ENCODE data around the gene AMN.
A peak's percentile ranks its signal among the peaks of the same experiment; 100 is the strongest.
"Not testable (repeated sequence)": the region's sequence is repeated elsewhere in the genome, so short reads cannot be mapped to it uniquely, and the experiment has no call there.

The AMN gene

GRCh38 chr14:102891556-102891955 lies 30.9 kb upstream of the AMN start:
- TF ChIP-seq ZNF274 (IDR thresholded peaks at IDR 0.05; ENCODE audit: low read depth, low read length), result no peak
- H3K4me3 ChIP-seq (ENCODE audit: low read length), result no peak overlapping the region

GRCh38 chr14:102892651-102893050 lies 29.8 kb upstream of the AMN start:
- no peak for TF ChIP-seq ZNF274 (IDR thresholded peaks at IDR 0.05; ENCODE audit: low read depth, low read length)
- H3K4me3 ChIP-seq (ENCODE audit: low read length), result no peak overlapping the region

GRCh38 chr14:102893452-102893851 lies 29.0 kb upstream of the AMN start:
- TF ChIP-seq ZNF274 (IDR thresholded peaks at IDR 0.05; ENCODE audit: low read depth, low read length), result no peak

GRCh38 chr14:102896735-102897134 lies 25.7 kb upstream of the AMN start:
- H3K4me3 ChIP-seq (ENCODE audit: low read length), result not testable (repeated sequence)

More at GRCh38 chr14:102893452-102893851, 29.0 kb upstream of the AMN start:
- no peak overlapping the region for H3K4me3 ChIP-seq (ENCODE audit: low read length)

- H3K4me3 ChIP-seq (ENCODE audit: low read length), result no peak overlapping the region
- TF ChIP-seq ZNF274 (IDR thresholded peaks at IDR 0.05; ENCODE audit: low read depth, low read length), result no peak
Measured at GRCh38 chr14:102897299-102898027, 25.0 kb upstream of the AMN start.

DNA sequence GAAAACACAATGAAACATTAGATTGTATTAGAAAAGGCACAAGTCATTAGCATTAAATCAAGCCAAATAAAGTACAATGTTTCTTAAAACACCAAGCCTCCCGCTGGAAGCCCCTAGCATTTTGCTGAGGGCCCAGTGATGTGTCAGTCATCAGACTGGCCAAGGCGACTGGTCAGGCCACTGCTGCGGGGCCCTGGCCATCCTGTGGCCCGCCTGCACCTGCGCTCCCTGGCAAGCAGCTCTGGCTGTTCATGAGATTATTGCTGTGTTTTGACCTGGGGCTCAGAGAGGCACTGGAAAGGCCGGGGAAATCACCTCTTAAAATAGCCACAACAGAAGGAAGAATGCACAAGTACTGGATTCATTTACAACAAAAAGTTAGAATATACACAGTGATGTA lies 24.2 kb upstream of the AMN start:
- no peak overlapping the region; the same call in 1 of the 2 replicates for H3K4me3 ChIP-seq (ENCODE audit: low read length)
- no peak for TF ChIP-seq ZNF274 (IDR thresholded peaks at IDR 0.05; ENCODE audit: low read depth, low read length)

- peak overlapping the region; percentile 3; the same call in 1 of the 2 replicates for H3K4me3 ChIP-seq (ENCODE audit: low read length)
- no peak for TF ChIP-seq ZNF274 (IDR thresholded peaks at IDR 0.05; ENCODE audit: low read depth, low read length)
Measured at GRCh38 chr14:102898776-102899515, 23.5 kb upstream of the AMN start.

DNA sequence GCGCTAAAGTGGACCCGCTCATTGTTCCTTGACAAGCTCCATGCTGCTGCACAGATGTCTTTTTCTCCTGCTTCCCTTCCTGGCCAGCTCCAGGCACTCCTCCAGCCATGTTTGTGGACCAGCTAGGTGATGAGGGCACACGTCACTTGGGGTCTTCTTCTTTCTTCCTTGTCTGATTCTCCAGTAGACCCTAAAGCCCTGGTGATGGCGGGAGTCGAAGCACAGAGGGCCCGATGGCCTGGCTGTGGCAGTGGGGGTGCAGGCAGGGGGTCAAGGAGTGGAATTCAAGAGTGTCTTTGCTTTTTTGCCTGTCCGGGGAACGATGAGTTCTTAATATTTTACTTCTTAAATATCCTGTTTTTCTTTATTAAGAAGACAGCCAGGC lies 23.0 kb upstream of the AMN start:
- no peak overlapping the region for H3K4me3 ChIP-seq (ENCODE audit: low read length)
- TF ChIP-seq ZNF274 (IDR thresholded peaks at IDR 0.05; ENCODE audit: low read depth, low read length), result no peak

DNA sequence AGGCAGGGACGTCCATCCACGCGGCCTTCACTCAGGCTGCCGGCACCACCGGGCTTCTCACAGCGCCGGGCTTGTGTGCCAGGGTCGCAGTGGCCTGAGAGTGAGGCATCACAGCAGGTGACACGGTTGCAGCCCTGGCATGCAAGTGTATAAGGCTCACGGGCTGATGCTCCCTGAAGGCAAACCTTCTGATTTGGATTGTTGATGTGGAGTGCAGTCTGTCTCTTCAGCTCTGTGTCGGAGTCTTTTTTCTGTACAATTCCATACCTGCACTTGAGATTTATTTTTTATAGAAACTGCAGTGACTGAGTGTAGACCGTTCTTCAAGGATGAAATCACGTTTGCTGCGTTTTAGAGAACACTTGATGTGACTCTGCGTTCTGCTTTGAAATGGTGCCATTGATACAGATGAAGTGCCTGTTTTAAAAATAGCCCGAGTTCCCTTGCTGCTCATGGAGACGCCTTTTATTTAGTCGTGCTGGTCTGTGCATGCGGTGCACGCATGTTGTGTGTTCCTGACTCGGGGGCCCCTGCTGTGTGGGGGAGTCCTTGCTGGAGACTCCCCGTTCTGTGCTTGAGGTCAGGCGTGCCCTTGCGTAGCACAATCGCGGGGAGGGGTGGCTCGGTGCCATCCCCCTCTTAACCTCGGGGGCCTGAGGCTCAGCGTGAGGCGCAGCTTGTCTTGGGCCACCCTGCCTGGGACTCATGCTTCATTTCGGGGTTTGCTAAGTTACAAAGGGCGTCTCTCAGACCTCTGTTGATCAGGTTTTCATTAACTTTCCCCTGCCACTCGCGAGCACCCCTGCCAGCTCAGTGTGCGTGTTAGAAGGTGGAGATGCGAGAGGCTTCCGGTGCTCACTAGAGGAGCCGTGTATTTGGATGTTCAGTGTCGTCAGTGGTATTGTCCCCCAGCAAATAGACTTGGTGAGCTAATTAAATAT lies 21.6 kb upstream of the AMN start:
- peak overlapping the region; percentile 54; the same call in 1 of the 2 replicates for H3K4me3 ChIP-seq (ENCODE audit: low read length)
- no peak for TF ChIP-seq ZNF274 (IDR thresholded peaks at IDR 0.05; ENCODE audit: low read depth, low read length)

- H3K4me3 ChIP-seq (ENCODE audit: low read length), result peak overlapping the region; percentile 20; the same call in 1 of the 2 replicates
- no peak for TF ChIP-seq ZNF274 (IDR thresholded peaks at IDR 0.05; ENCODE audit: low read depth, low read length)
Measured at GRCh38 chr14:102901633-102902032, 20.8 kb upstream of the AMN start.

DNA sequence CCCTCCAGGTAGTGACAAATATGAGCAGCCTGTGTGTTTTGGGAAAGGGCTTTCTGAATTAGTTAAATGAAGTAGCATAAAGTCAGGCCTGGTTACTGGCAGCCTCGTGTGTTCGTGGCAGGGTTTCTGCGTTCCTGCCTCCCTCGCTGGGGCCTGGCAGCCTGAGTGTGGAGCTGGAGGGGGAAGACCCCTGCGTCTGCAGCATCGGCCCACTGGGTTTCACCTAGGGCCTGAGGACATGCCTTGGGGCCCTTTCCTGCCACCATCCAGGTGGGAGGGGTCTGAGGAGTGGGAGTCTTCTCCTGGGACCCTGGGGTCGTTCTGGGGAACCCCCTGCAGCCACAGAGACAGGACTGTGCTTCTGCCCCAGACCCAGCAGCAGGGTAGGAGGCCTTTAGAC lies 20.4 kb upstream of the AMN start:
- TF ChIP-seq ZNF274 (IDR thresholded peaks at IDR 0.05; ENCODE audit: low read depth, low read length), result no peak
- H3K4me3 ChIP-seq (ENCODE audit: low read length), result peak overlapping the region; percentile 20; the same call in 1 of the 2 replicates

DNA sequence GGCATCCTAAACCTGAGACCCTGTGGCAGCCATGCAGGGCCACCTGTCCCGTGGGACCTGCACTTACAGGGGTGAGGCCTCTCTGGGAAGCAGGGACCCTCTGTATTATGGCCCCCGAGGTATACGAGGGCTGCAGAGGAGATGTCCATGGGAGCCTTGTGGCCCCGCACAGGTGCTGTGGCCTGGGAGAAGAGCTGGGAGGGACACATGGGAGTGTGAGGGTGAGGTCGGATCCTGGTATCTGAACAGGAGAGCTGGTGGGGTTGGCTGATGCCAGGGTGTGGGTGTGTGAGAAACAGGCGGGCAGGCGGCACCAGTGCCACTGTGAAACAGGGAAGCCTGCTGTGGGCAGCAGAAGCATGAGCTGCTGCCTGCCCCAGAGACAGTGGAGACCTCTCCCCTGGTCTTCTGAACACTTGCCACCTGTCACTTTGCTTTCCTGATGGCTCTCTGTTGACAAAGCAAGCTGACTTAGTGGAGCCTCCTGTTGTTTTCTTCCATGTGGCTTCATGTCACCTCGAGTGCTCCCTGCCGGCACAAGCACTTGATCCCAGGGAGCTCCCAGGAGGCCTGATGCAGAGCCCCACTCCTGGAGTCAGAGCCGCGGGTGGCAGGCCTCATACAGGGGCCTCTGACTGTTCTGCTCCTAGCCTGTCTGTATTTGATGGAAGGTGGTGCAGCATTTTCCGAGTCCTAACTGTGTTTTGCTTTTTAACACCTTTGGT lies 19.8 kb upstream of the AMN start:
- no peak for TF ChIP-seq ZNF274 (IDR thresholded peaks at IDR 0.05; ENCODE audit: low read depth, low read length)
- H3K4me3 ChIP-seq (ENCODE audit: low read length), result no peak overlapping the region; the same call in 1 of the 2 replicates

DNA sequence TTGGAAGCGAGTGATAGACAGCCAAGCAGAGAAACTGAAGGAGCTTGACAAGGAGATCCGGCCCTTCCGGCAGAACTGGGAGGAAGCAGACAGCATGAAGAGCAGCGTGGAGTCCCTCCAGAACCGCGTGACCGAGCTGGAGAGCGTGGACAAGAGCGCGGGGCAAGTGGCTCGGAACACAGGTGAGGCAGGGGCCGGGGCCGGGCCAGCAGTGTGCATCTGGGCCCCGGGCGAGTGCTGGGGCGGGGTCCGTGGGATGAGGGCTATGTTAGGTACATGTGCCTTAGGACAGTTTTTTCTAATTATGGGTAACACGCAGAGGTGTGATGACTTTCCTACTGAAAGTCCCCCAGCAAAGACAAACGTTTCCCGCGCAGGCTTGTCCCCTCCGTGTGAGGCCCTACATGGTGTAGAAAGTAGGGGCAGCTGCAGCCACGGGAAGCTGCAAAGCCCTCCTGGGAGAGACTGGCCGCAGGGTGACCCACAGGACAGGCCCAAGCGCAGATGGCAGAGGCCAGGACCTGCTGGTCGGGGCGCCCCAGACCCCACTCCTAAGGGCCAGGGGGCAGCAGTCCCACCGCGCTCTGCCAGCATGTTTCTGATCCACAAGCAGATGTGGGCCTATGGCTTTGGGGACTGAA lies 19.1 kb upstream of the AMN start:
- no peak for TF ChIP-seq ZNF274 (IDR thresholded peaks at IDR 0.05; ENCODE audit: low read depth, low read length)

More for the DNA sequence above, 19.1 kb upstream of the AMN start:
- H3K4me3 ChIP-seq (ENCODE audit: low read length), result no peak overlapping the region

Data from GM08714 (cell line).